Adrenal gland (tissue), 5 donors: ENCODE data around the gene C1orf52.
A peak's percentile ranks its signal among the peaks of the same experiment; 100 is the strongest.

Source experiments
- CTCF ChIP-seq, 6 experiments: fragments of 450-650 bp in 4 of 6; fragments of 200-600 bp in 2 of 6; sonication (generic) in 1 of 6; IDR thresholded peaks; 1 replicate in 5 of 6; 2 replicates in 1 of 6; pipeline versions ENCODE4 v1.5.1 to v1.8.0; 2016 to 2021; ENCODE audit warnings: antibody characterized with exemption in 6 of 6, mild to moderate bottlenecking in 2 of 6, moderate library complexity in 1 of 6
- POLR2A ChIP-seq, 2 donors: fragments of 450-650 bp; IDR thresholded peaks; one replicate each; pipeline ENCODE4 v1.6.1; 2017; ENCODE audit warnings: antibody characterized with exemption in 2 of 2, mild to moderate bottlenecking in 2 of 2, moderate library complexity in 1 of 2
- donor health status: DM: no; HTN: no; CAD: no.

- TF ChIP-seq CTCF (IDR thresholded peaks at IDR 0.05): peak in 3 of 6 experiments; percentile 29 to 57 (median 44)
- TF ChIP-seq POLR2A (IDR thresholded peaks at IDR 0.05): no peak
These were observed 431 bp upstream of the C1orf52 start for GRCh38 chr1:85259912-85260274.
